Dendritic cell treated with granulocyte-macrophage colony-stimulating factor and Interleukin-4, amounts not matched to agents 40 ng/mL and 50 ng/mL, for 4 days (primary cell): Measurements from ENCODE around the gene RMI1.

ENCODE experiments used
- H3K27ac Mint-ChIP-seq: one replicate; pipeline ENCODE4 v1.8.0; 2022; ENCODE audit warnings: mild to moderate bottlenecking, mixed read lengths
- H3K27me3 Mint-ChIP-seq: one replicate; pipeline ENCODE4 v1.8.0; 2022; ENCODE audit warnings: mild to moderate bottlenecking, mixed read lengths
- H3K36me3 Mint-ChIP-seq: one replicate; pipeline ENCODE4 v1.8.0; 2022; ENCODE audit warnings: low read depth, mixed read lengths
- H3K4me1 Mint-ChIP-seq: one replicate; pipeline ENCODE4 v1.8.0; 2022; ENCODE audit warnings: low read depth, mixed read lengths
- H3K4me3 Mint-ChIP-seq: one replicate; pipeline ENCODE4 v1.8.0; 2022; ENCODE audit warnings: mild to moderate bottlenecking, moderate library complexity, mixed read lengths
- H3K9me3 Mint-ChIP-seq: one replicate; pipeline ENCODE4 v1.8.0; 2022; ENCODE audit warnings: mixed read lengths
- intact Hi-C: fragments of 100-400 bp; cut with micrococcal nuclease; formaldehyde crosslinking; loops from one replicate; pipeline ENCODE4 v1.15.0; 2022

The RMI1 gene

GRCh38 chr9:83977196-83977595 is 3.4 kb upstream of the RMI1 start:
- intact Hi-C loops = loop anchor here (10.0 kb wide), 1 partner anchor 272 kb away; the partner anchor contains the start of gene UBQLN1
- Mint-ChIP-seq H3K36me3 (peaks cover 96% of the 10 kb centered on the region), H3K27me3 (no peaks in the 10 kb centered on the region), H3K4me1 (peaks cover 37% of the 10 kb centered on the region), H3K27ac (no peak overlapping the region), H3K4me3 (peak overlapping the region; percentile 97), H3K9me3 (no peaks in the 10 kb centered on the region)

- Mint-ChIP-seq H3K27ac (peak overlapping the region; percentile 99), H3K9me3 (no peaks in the 10 kb centered on the region), H3K36me3 (peaks cover 83% of the 10 kb centered on the region), H3K27me3 (no peaks in the 10 kb centered on the region), H3K4me3 (peak overlapping the region; percentile 97), H3K4me1 (peaks cover 48% of the 10 kb centered on the region)
- intact Hi-C loops = loop anchor here (10.0 kb wide), 1 partner anchor 274 kb away; the partner anchor contains the start of gene UBQLN1
Measured at GRCh38 chr9:83978992-83979811, 1.4 kb upstream of the RMI1 start.

DNA sequence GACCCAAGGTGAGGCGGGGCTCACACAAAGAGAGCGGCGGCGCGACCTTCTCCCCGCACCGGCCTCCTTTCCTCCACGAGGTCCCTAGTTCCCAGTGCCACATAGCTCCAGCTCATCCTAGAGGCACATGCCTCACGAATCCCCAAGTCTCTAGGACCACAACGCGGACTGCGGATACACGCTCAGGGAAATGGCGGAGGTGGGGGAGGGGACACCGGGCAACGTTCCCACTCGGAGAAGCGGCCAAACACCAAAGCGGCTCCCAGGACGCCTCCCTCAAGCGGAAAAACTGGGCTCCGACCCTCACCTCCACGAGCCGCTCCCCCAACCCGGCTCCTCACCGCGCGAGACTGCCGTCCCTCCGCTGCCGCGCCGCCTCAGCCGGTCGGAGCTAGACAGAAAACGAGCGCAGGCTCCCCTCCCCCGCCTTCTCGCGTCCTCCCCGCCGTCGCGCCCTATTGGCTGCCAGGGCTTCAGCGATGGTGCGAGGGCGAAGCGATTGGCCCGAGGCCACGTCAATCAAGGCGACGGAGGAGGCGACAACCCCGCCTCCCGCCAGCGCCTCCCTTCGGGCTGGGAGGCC is 702 bp upstream of the RMI1 start, which contains the start of gene HNRNPK:
Gene HNRNPK (minus strand): TSS at position 404 of the 583 bp plus-strand sequence. CDS start 1,963 bp downstream, outside the sequence.
- peak within 1 kb of the TSS; percentile 99 for H3K27ac Mint-ChIP-seq
- H3K36me3 Mint-ChIP-seq = peaks cover 76% of the 10 kb centered on the region
- H3K9me3 Mint-ChIP-seq = no peaks in the 10 kb centered on the region
- intact Hi-C loops = loop anchor here (1.0 to 10.0 kb wide), 4 partner anchors 24 to 1962 kb away; partner anchors contain the start of genes KIF27, NAA35 and UBQLN1
- H3K27me3 Mint-ChIP-seq = no peaks in the 10 kb centered on the region
- peak within 1 kb of the TSS; percentile 97 for H3K4me3 Mint-ChIP-seq
- peaks cover 41% of the 10 kb centered on the region for H3K4me1 Mint-ChIP-seq

- Mint-ChIP-seq H3K27ac (peak overlapping the region; percentile 99), H3K27me3 (no peaks in the 10 kb centered on the region), H3K4me1 (peaks cover 38% of the 10 kb centered on the region), H3K9me3 (no peaks in the 10 kb centered on the region), H3K4me3 (peak overlapping the region; percentile 97), H3K36me3 (peaks cover 62% of the 10 kb centered on the region)
- intact Hi-C loops = loop anchor here (5.0 kb wide), 1 partner anchor 1961 kb away; the partner anchor contains the start of gene NAA35
Measured at GRCh38 chr9:83981126-83981871, 694 bp downstream of the RMI1 start.

DNA sequence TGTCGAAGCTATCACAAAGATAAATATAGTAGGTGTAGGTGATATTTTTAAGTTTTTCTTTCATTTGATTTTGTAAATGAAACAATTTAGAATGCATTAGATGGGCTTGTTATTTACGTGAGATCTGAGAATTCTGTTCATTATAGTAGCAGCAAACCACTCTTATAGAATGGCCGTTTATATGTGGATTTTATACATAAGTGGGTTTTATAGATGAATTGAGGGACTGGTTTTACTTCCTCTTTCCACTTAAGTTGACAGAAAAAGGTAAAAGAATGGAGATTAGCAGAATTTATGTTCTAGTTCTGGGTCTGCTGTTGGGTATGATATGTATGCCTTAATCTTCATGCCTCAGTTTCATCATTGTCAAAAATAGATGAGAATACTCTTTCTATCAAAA is 5.6 kb downstream of the RMI1 start:
- Mint-ChIP-seq H3K36me3 (peaks cover 47% of the 10 kb centered on the region), H3K27ac (no peak overlapping the region), H3K9me3 (no peaks in the 10 kb centered on the region), H3K4me3 (no peak overlapping the region), H3K4me1 (peaks cover 43% of the 10 kb centered on the region), H3K27me3 (no peaks in the 10 kb centered on the region)
- intact Hi-C loops = no loop called here

DNA sequence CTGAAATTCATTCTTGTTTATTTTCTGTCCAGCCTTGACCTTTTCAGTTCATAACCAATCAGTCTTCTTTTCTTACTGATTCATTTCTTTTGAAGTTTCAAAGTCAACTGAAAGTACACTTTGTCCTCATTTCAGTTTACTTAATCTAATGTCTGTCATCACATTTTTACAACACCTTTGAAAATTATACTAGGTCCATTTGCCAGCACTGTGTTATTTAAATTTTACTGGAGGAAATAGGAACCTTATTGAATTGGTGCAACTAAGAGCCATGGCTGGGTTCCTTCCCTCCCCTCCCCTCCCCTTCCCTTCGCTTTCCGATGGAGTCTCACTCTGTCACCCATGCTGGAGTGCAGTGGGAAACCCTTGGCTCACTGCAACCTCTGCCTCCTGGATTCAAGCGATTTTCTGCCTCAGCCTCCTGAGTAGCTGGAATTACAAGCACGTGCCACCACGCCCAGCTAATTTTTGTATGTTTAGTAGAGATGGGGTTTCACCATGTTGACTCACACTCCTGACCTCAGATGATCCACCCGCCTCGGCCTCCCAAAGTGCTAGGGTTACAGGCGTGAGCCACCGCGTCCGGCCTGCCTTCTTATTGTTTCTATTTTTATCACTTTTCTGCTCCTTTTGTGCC is 6.3 kb downstream of the RMI1 start:
- H3K4me1 Mint-ChIP-seq = peaks cover 38% of the 10 kb centered on the region
- peak overlapping the region; percentile 36 for H3K27ac Mint-ChIP-seq
- no peaks in the 10 kb centered on the region for H3K9me3 Mint-ChIP-seq
- H3K27me3 Mint-ChIP-seq = no peaks in the 10 kb centered on the region
- intact Hi-C loops = no loop called here
- no peak overlapping the region for H3K4me3 Mint-ChIP-seq
- H3K36me3 Mint-ChIP-seq = peaks cover 41% of the 10 kb centered on the region

DNA sequence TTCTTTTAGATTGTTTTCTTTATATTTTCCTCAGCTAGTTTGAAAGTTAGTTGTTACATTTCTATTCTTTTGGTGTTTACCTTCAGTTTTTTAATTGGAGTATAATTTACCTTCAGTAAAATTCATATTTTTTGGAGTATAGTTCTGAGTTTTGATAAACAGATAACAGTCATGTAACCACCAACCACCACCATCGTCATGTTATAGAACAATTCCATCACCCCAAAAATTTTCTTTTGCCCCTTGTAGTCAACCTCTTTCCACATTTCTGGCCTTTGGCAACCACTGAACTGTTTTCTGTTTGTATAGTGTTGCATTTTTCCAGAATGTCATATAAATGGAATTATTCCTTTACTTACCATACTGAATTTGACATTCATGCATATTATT is 6.8 kb downstream of the RMI1 start:
- intact Hi-C loops = no loop called here
- H3K9me3 Mint-ChIP-seq = no peaks in the 10 kb centered on the region
- H3K27me3 Mint-ChIP-seq = no peaks in the 10 kb centered on the region
- peak overlapping the region; percentile 36 for H3K27ac Mint-ChIP-seq
- H3K4me1 Mint-ChIP-seq = peaks cover 36% of the 10 kb centered on the region
- peaks cover 40% of the 10 kb centered on the region for H3K36me3 Mint-ChIP-seq
- H3K4me3 Mint-ChIP-seq = no peak overlapping the region

DNA sequence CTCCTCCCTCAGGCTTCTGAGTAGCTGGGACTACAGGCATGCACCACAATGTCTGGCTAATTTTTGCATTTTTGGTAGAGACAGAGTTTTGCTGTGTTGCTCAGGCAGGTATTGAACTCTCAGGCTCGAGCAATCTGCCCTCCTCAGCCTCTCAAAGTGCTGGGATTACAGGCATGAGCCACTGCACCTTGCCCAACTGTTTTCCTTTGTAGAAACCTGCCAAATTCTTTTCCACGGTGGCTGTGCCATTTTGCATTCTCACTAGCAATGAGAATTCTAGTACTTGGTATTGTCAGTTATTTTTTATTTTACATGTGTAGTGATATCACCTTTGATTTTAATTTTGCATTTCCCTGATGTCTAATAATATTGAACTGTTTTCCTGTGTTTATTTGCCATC is 7.8 kb downstream of the RMI1 start:
- Mint-ChIP-seq H3K4me1 (peaks cover 34% of the 10 kb centered on the region), H3K27ac (no peak overlapping the region), H3K27me3 (no peaks in the 10 kb centered on the region), H3K9me3 (no peaks in the 10 kb centered on the region), H3K4me3 (no peak overlapping the region), H3K36me3 (peaks cover 34% of the 10 kb centered on the region)
- intact Hi-C loops = no loop called here

GRCh38 chr9:83991355-83991754 is 10.8 kb downstream of the RMI1 start:
- Mint-ChIP-seq H3K27me3 (no peaks in the 10 kb centered on the region), H3K9me3 (no peaks in the 10 kb centered on the region), H3K36me3 (peaks cover 52% of the 10 kb centered on the region), H3K4me1 (peaks cover 24% of the 10 kb centered on the region), H3K27ac (no peak overlapping the region), H3K4me3 (no peak overlapping the region)
- intact Hi-C loops = no loop called here

GRCh38 chr9:83992407-83992806 is 11.8 kb downstream of the RMI1 start:
- Mint-ChIP-seq H3K9me3 (no peaks in the 10 kb centered on the region), H3K36me3 (peaks cover 58% of the 10 kb centered on the region), H3K27ac (no peak overlapping the region), H3K27me3 (no peaks in the 10 kb centered on the region), H3K4me3 (no peak overlapping the region), H3K4me1 (peaks cover 18% of the 10 kb centered on the region)
- intact Hi-C loops = no loop called here

- Mint-ChIP-seq H3K9me3 (no peaks in the 10 kb centered on the region), H3K27ac (no peak overlapping the region), H3K4me1 (peaks cover 14% of the 10 kb centered on the region), H3K36me3 (peaks cover 55% of the 10 kb centered on the region), H3K27me3 (no peaks in the 10 kb centered on the region), H3K4me3 (no peak overlapping the region)
- intact Hi-C loops = no loop called here
Measured at GRCh38 chr9:83992901-83993300, 12.3 kb downstream of the RMI1 start.

GRCh38 chr9:83996126-83996525 is 15.5 kb downstream of the RMI1 start:
- peaks cover 17% of the 10 kb centered on the region for H3K4me1 Mint-ChIP-seq
- H3K27ac Mint-ChIP-seq = no peak overlapping the region
- H3K9me3 Mint-ChIP-seq = no peaks in the 10 kb centered on the region
- no peak overlapping the region for H3K4me3 Mint-ChIP-seq
- no peaks in the 10 kb centered on the region for H3K27me3 Mint-ChIP-seq
- peaks cover 43% of the 10 kb centered on the region for H3K36me3 Mint-ChIP-seq
- intact Hi-C loops = no loop called here

GRCh38 chr9:83999141-83999918 is 18.7 kb downstream of the RMI1 start:
- Mint-ChIP-seq H3K9me3 (no peaks in the 10 kb centered on the region), H3K27ac (no peak overlapping the region), H3K4me3 (no peak overlapping the region), H3K36me3 (peaks cover 40% of the 10 kb centered on the region), H3K27me3 (no peaks in the 10 kb centered on the region), H3K4me1 (peaks cover 17% of the 10 kb centered on the region)
- intact Hi-C loops = no loop called here
